Putamen (tissue), 1 donor: Measurements from ENCODE around the gene PXYLP1.
"Not testable (repeated sequence)": the region's sequence is repeated elsewhere in the genome, so short reads cannot be mapped to it uniquely, and the experiment has no call there.

ENCODE experiments used
- DNase-seq: peaks from one replicate; pipeline ENCODE4 v3.0.0-alpha.2; 2016; ENCODE audit warnings: low spot score

The PXYLP1 gene, protein sequence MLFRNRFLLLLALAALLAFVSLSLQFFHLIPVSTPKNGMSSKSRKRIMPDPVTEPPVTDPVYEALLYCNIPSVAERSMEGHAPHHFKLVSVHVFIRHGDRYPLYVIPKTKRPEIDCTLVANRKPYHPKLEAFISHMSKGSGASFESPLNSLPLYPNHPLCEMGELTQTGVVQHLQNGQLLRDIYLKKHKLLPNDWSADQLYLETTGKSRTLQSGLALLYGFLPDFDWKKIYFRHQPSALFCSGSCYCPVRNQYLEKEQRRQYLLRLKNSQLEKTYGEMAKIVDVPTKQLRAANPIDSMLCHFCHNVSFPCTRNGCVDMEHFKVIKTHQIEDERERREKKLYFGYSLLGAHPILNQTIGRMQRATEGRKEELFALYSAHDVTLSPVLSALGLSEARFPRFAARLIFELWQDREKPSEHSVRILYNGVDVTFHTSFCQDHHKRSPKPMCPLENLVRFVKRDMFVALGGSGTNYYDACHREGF

GRCh38 chr3:141231101-141231951 is at the start of gene PXYLP1:
Gene PXYLP1 (plus strand): TSS chr3:141231825. CDS start chr3:141260176, 28,351 bp downstream.
- peak; percentile 90 for DNase-seq

- no peak for DNase-seq
These were observed 48.0 kb upstream of the PXYLP1 start for GRCh38 chr3:141183606-141184005.

- no peak for DNase-seq
These were observed 47.2 kb upstream of the PXYLP1 start for GRCh38 chr3:141184430-141184829.

DNA sequence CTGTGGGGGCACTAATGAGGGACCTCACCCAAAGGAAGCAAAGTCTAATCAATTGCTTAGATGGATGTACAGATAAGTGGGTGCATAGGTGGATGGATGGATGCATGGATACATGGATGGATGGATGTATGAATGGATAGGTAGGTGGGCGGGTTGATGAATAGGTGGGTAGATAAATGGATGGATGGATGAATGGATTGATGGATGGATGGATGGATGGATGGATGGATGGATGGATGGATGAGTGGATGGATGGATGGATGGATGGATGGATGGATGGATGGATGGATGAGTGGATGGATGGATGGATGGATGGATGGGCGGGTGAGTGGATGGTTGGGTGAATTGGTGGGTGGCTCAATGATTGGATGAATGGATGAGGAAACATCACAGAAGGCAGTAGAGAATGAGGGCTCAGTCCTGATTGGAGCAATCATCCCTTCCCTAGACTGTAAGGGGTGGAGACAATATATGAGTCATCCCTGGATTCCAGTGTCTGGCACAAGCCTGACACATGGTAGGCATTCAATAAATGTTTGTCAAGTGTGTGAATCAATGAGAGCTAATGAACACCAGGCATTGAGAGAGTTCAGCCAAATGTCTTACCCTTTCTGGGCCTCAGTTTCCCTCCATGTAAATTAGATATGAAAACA is 40.4 kb upstream of the PXYLP1 start:
- no peak for DNase-seq

GRCh38 chr3:141192345-141192744 is 39.3 kb upstream of the PXYLP1 start:
- peak; percentile 94 for DNase-seq

GRCh38 chr3:141193066-141193830 is 38.4 kb upstream of the PXYLP1 start:
- DNase-seq = no peak

DNA sequence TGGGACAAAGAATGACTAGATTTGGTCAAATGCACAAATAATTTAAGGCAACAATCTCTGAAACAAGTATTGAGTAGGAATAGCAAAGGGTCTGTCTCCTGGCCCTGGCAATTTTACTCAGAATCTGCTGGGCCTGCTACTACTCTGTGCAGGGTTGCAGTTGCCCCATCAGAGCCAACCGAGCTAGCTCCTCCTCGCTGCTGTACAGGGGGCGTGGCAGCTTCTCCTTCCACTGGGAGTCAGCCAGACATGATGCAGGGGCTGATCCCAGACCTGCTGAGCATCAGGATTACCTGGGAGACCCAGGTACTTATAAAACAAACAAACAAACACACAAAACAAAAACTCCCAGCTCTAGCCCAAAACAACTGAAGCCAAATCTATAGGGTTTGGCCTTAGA is 30.5 kb upstream of the PXYLP1 start:
- no peak for DNase-seq

- DNase-seq = no peak
These were observed 28.9 kb upstream of the PXYLP1 start for GRCh38 chr3:141202682-141203081.

- no peak for DNase-seq
These were observed 27.8 kb upstream of the PXYLP1 start for GRCh38 chr3:141203866-141204265.

GRCh38 chr3:141204343-141204742 is 27.3 kb upstream of the PXYLP1 start:
- DNase-seq = no peak

- DNase-seq = not testable (repeated sequence)
These were observed 20.3 kb upstream of the PXYLP1 start for GRCh38 chr3:141211306-141211705.

- no peak for DNase-seq
These were observed 19.5 kb upstream of the PXYLP1 start for GRCh38 chr3:141212101-141212500.

- no peak for DNase-seq
These were observed 19.1 kb upstream of the PXYLP1 start for GRCh38 chr3:141212555-141212954.

GRCh38 chr3:141216975-141217374 is 14.7 kb upstream of the PXYLP1 start:
- DNase-seq = no peak

GRCh38 chr3:141217389-141217788 is 14.2 kb upstream of the PXYLP1 start:
- no peak for DNase-seq

DNA sequence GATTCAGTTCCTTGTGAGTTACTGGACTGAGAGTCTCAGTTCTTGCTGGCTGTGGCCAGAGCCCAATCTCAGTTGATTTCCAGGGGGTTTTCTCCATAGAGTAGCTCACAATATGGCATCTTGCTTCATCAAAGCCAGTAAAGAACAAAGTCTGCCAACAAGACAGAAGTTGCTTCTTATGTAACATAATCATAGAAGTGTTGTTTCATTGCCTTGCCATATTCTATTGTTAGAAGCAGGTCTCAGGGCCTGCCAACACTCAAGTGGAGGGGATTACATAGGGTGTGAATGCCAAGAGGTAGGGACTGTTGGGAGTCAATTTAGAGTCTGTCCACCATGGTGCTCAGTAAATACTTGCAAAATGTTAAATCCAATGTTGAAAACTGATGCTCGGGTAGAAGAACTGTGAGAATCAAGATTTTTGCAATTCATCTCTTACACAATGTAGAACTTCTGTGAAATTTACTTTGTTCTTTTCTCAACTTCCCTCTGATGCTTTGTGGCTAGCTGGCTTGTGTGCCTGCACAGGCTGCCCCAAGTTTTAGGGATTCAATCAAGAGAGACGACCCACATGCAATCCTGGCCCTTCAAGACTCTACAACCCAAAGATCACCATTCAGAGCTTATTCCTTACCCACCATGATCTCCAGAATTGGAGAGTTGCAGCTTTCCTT is 13.3 kb upstream of the PXYLP1 start:
- no peak for DNase-seq

GRCh38 chr3:141218926-141219325 is 12.7 kb upstream of the PXYLP1 start:
- DNase-seq = no peak

GRCh38 chr3:141223673-141224166 is 7.9 kb upstream of the PXYLP1 start:
- DNase-seq = no peak

DNA sequence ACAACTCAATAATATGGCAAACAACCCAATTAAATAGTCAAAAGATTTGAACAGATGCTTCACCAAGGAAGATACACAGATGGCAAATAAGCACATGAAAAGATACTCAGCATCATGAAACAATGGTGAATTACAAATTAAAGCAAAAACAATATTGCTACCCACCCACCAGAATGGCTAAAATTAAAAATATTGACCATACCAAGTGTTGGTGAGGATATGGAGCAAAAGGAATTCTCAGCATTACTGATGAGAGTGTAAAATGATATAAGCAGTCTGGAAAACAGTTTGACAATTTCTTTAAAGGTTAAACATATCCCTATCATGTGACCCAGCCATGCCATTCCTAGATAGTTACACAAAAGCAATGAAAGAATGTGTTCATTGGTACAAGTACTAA is 5.7 kb upstream of the PXYLP1 start:
- DNase-seq = no peak

DNA sequence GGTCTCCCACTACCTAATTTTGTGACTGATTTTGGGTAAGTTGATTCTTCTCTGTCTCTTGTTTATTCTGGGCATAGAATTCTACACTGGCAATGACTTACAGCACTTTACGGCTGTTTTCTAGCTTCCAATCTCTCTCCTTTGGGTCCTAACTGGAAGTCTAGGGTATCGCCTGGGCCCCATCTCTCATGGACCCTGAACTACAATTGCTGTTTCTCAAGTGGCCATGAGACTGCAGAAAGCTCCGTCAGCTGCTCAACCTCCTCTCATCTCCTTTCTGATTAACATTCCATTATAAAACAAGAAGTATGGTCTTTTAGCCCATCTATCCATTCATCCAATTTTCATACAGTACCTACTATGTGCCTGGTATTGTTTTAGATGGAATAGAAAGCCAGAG is 4.4 kb upstream of the PXYLP1 start:
- no peak for DNase-seq

DNA sequence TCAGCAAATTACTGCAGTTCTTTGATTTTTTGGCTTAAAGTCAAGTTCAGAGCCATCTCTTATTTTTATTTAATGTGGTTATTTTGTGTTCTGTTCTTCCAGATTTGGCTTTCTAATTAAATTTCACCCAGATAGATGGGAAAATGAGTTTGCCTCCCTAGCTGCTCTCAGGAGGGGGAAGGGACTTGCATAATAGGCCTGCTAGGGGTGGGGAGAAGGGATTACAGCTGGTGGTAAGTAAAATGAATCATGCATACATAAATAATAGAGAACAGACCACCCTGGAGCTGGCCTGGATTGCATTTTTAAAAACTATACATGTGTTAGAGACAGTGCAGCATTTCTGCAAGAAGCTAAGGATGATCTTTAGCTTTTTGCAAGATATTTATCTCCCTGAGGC is 3.9 kb upstream of the PXYLP1 start:
- no peak for DNase-seq
